Hematopoietic multipotent progenitor cell treated with erythropoietin and hydrocortisone succinate and interleukin-3 and kit ligand, for 6 days (in vitro differentiated cells): ENCODE data around the gene GREM1.

Experiments used
- DNase-seq: peaks from one replicate; pipeline ENCODE4 v3.0.0-alpha.2; 2015

Gene GREM1

GRCh38 chr15:32732574-32733157, 14.9 kb downstream of the GREM1 start:
- no peak for DNase-seq

GRCh38 chr15:32733281-32733680, 15.5 kb downstream of the GREM1 start:
- no peak for DNase-seq

GRCh38 chr15:32735989-32736700, 18.3 kb downstream of the GREM1 start:
- DNase-seq = no peak

- no peak for DNase-seq
Measured at GRCh38 chr15:32736701-32737061, 18.9 kb downstream of the GREM1 start.

- no peak for DNase-seq
Measured at GRCh38 chr15:32737304-32737703, 19.5 kb downstream of the GREM1 start.

GRCh38 chr15:32738666-32739065, 20.9 kb downstream of the GREM1 start:
- no peak for DNase-seq

- DNase-seq = no peak
Measured at GRCh38 chr15:32739522-32740063, 21.8 kb downstream of the GREM1 start.

- no peak for DNase-seq
Measured at GRCh38 chr15:32743411-32744140, 25.8 kb downstream of the GREM1 start.

GRCh38 chr15:32746116-32746857, 28.5 kb downstream of the GREM1 start:
- DNase-seq = no peak

GRCh38 chr15:32747921-32748342, 30.1 kb downstream of the GREM1 start:
- no peak for DNase-seq

- no peak for DNase-seq
Measured at GRCh38 chr15:32750979-32751378, 33.2 kb downstream of the GREM1 start.

- no peak for DNase-seq
Measured at GRCh38 chr15:32757426-32757825, 39.6 kb downstream of the GREM1 start.

GRCh38 chr15:32763295-32763694, 45.5 kb downstream of the GREM1 start:
- DNase-seq = no peak

GRCh38 chr15:32765236-32765635, 47.4 kb downstream of the GREM1 start:
- DNase-seq = no peak

GRCh38 chr15:32766101-32766500, 48.3 kb downstream of the GREM1 start:
- no peak for DNase-seq

- no peak for DNase-seq
Measured at GRCh38 chr15:32767236-32767635, 49.4 kb downstream of the GREM1 start.

GRCh38 chr15:32774022-32774421, 56.2 kb downstream of the GREM1 start:
- no peak for DNase-seq

- no peak for DNase-seq
Measured at GRCh38 chr15:32775103-32775502, 57.3 kb downstream of the GREM1 start.

- no peak for DNase-seq
Measured at GRCh38 chr15:32778391-32779176, 60.8 kb downstream of the GREM1 start.

GRCh38 chr15:32781781-32782180, 64.0 kb downstream of the GREM1 start:
- no peak for DNase-seq

GRCh38 chr15:32784581-32784980, 66.8 kb downstream of the GREM1 start:
- no peak for DNase-seq

GRCh38 chr15:32786906-32787305, 69.1 kb downstream of the GREM1 start:
- no peak for DNase-seq
